K562 (cell line): Measurements from ENCODE around the gene SHROOM3. TPM values are rescaled to one million over a fixed set of nuclear protein-coding genes. Genes with fewer than 3 reads are reported as not detected.

ENCODE experiments used
- CHD7 ChIP-seq: fragments of 200-600 bp; sonication (generic); IDR thresholded peaks from one replicate; pipeline ENCODE4 v1.6.1; 2012; ENCODE audit warnings: mild to moderate bottlenecking, low read depth, low read length, inconsistent platforms
- FOXK2 ChIP-seq, 2 experiments: fragments of 450-650 bp; IDR thresholded peaks in 1 of 2; conservative IDR thresholded peaks in 1 of 2; 2 replicates each; pipeline ENCODE4 v1.6.1; 2016; ENCODE audit warnings: low read depth in 2 of 2, mild to moderate bottlenecking in 1 of 2
- KAT7 ChIP-seq: sonication (generic); formaldehyde crosslinking; IDR thresholded peaks from 2 replicates; pipeline ENCODE4 v1.8.0; 2022; ENCODE audit warnings: missing genetic modification reagents, mild to moderate bottlenecking, borderline replicate concordance
- KDM2B ChIP-seq: fragments of 250-450 bp; sonication (Bioruptor Pico); IDR thresholded peaks from 2 replicates; pipeline ENCODE4 v1.8.0; 2021; ENCODE audit warnings: mild to moderate bottlenecking, moderate library complexity
- NR1H2 ChIP-seq: sonication (generic); formaldehyde crosslinking; IDR thresholded peaks from 2 replicates; pipeline ENCODE4 v1.4.0; 2020; ENCODE audit warnings: mild to moderate bottlenecking, missing genetic modification reagents
- PTRF ChIP-seq: fragments of 450-650 bp; IDR thresholded peaks from 2 replicates; pipeline ENCODE4 v1.6.1; 2016; ENCODE audit warnings: mild to moderate bottlenecking, missing genetic modification characterization, missing compliant biosample characterization
- TCF3 ChIP-seq: sonication (generic); formaldehyde crosslinking; IDR thresholded peaks from 2 replicates; pipeline ENCODE4 v1.4.0; 2020; ENCODE audit warnings: mild to moderate bottlenecking, missing genetic modification reagents
- TCFL5 ChIP-seq: fragments of 250-450 bp; sonication (Bioruptor Pico); conservative IDR thresholded peaks from 2 replicates; pipeline ENCODE4 v1.6.1; 2021; ENCODE audit warnings: mild to moderate bottlenecking, moderate library complexity, matching md5 sums
- ZFX ChIP-seq: sonication (generic); formaldehyde crosslinking; IDR thresholded peaks from 2 replicates; pipeline ENCODE4 v1.8.0; 2022; ENCODE audit warnings: mild to moderate bottlenecking, missing genetic modification reagents, moderate library complexity
- ZNF324 ChIP-seq: fragments of 250-450 bp; sonication (Bioruptor Pico); IDR thresholded peaks from 2 replicates; pipeline ENCODE4 v1.4.0; 2020; ENCODE audit warnings: mild to moderate bottlenecking
- polyA plus RNA-seq, 8 experiments: library from polyadenylated mRNA; depleted of rRNA in 4 of 8; stranded (reverse) in 5 of 8; unstranded in 3 of 8; fragments of >200 nt; fragmentation: Nextera tagmentation in 2 of 8; fragmentation: Illumina TruSeq in 1 of 8; extraction: Ambion mirVana in 2 of 8; extraction: Trizol in 1 of 8; gene quantifications; 2 replicates each; pipeline versions ENCODE4 v1.2.1 to v1.2.3, GENCODE V29; 2011 to 2014; ENCODE audit warnings: inconsistent platforms in 1 of 8, missing spikeins in 1 of 8
- total RNA-seq, 7 experiments: library from RNA; depleted of rRNA in 6 of 7; stranded (reverse); fragments of >200 nt in 6 of 7; fragmentation: Illumina TruSeq in 2 of 7; extraction: Trizol in 2 of 7; gene quantifications; 2 replicates each; pipeline versions ENCODE4 v1.2.1 to v1.2.3, GENCODE V29; 2011 to 2021; ENCODE audit warnings: low replicate concordance in 1 of 7

SHROOM3 gene
- total and polyA plus RNA-seq, 9 of the 15 experiments (the other 6 are each of a cell fraction or from before 2014, with no cell fraction given) = 0.01 to 0.07 TPM; not detected in 7

GRCh38 chr4:76420188-76420761 lies 14.8 kb upstream of the SHROOM3 start (continued):
- TF ChIP-seq CHD7 (no peak), TCF3 (CRISPR knock-in tag) (no peak), TCFL5 (no peak), FOXK2 (conservative IDR thresholded peaks at IDR 0.05 in 1 of 2, IDR thresholded peaks at IDR 0.05 in 1 of 2; ENCODE audit: low read depth in 2 of 2) (no peak), ZFX (CRISPR knock-in tag) (no peak), KDM2B (CRISPR knock-in tag) (no peak), ZNF324 (CRISPR knock-in tag) (no peak), KAT7 (no peak), PTRF (tag) (no peak), NR1H2 (CRISPR knock-in tag) (no peak)
- TF ChIP-seq, all 486 proteins: peak for 0
